IPS DF 4.7 (cell line): ENCODE measurements around the gene NUDT7.

Source experiments
- DNase-seq: peaks from one replicate; pipeline ENCODE4 v3.0.0-alpha.2; 2013; ENCODE audit warnings: low spot score; ENCODE audit errors: extremely low read depth

NUDT7 gene

GRCh38 chr16:77722309-77723107 is at the start of gene NUDT7:
NUDT7 (plus strand) TSS chr16:77722514; CDS start chr16:77722583, 69 bp downstream.
- DNase-seq, result peak; percentile 84

GRCh38 chr16:77674888-77675287 is 47.4 kb upstream of the NUDT7 start:
- no peak for DNase-seq

GRCh38 chr16:77675464-77676324 is 46.6 kb upstream of the NUDT7 start:
- peak; percentile 56 for DNase-seq

GRCh38 chr16:77677129-77677528 is 45.2 kb upstream of the NUDT7 start:
- DNase-seq, result no peak

GRCh38 chr16:77679391-77679790 is 42.9 kb upstream of the NUDT7 start:
- no peak for DNase-seq

- DNase-seq, result no peak
These were observed 42.4 kb upstream of the NUDT7 start for GRCh38 chr16:77679901-77680300.

GRCh38 chr16:77680496-77680895 is 41.8 kb upstream of the NUDT7 start:
- no peak for DNase-seq

- no peak for DNase-seq
These were observed 39.7 kb upstream of the NUDT7 start for GRCh38 chr16:77682586-77682985.

- no peak for DNase-seq
These were observed 38.7 kb upstream of the NUDT7 start for GRCh38 chr16:77683397-77684180.

- DNase-seq, result no peak
These were observed 38.2 kb upstream of the NUDT7 start for GRCh38 chr16:77684181-77684526.

- no peak for DNase-seq
These were observed 35.9 kb upstream of the NUDT7 start for GRCh38 chr16:77686385-77686784.

- DNase-seq, result no peak
These were observed 32.3 kb upstream of the NUDT7 start for GRCh38 chr16:77689971-77690370.

- DNase-seq, result no peak
These were observed 31.9 kb upstream of the NUDT7 start for GRCh38 chr16:77690416-77690815.

- no peak for DNase-seq
These were observed 29.7 kb upstream of the NUDT7 start for GRCh38 chr16:77692612-77693011.

GRCh38 chr16:77696149-77696548 is 26.2 kb upstream of the NUDT7 start:
- DNase-seq, result no peak

- no peak for DNase-seq
These were observed 21.5 kb upstream of the NUDT7 start for GRCh38 chr16:77700846-77701245.

- DNase-seq, result no peak
These were observed 17.0 kb upstream of the NUDT7 start for GRCh38 chr16:77705351-77705750.

- no peak for DNase-seq
These were observed 11.1 kb upstream of the NUDT7 start for GRCh38 chr16:77711179-77711578.

GRCh38 chr16:77711775-77712174 is 10.5 kb upstream of the NUDT7 start:
- DNase-seq, result no peak

- DNase-seq, result no peak
These were observed 7.2 kb upstream of the NUDT7 start for GRCh38 chr16:77715145-77715544.

GRCh38 chr16:77721752-77722308 is 484 bp upstream of the NUDT7 start:
- DNase-seq, result no peak
